Measurements from ENCODE around the gene SETDB1. TPM values are rescaled to one million over a fixed set of nuclear protein-coding genes. Genes with fewer than 3 reads are reported as not detected.

The SETDB1 gene
- total and polyA plus RNA-seq, 2 experiments from 2014 or later: 9.7 to 21.4 TPM

GRCh38 chr1:151013518-151013917, 87.4 kb downstream of the SETDB1 start:
- WGBS, 2 experiments (ENCODE audit: low coverage in 1 of 2, low lambda C conversion rate in 2 of 2, missing lambda C conversion rate in 2 of 2): 96% methylated on average over 2 of the region's 2 CpGs
- no peak for DNase-seq
- H3K79me2 ChIP-seq (ENCODE audit: insufficient read depth): peaks cover 49% of the 10 kb centered on the region
- no peak for TF ChIP-seq EZH2 (IDR thresholded peaks at IDR 0.05; ENCODE audit: insufficient read depth, poor library complexity, severe bottlenecking)
- TF ChIP-seq EZH2phosphoT487 (IDR thresholded peaks at IDR 0.05; ENCODE audit: insufficient read depth, low read depth): no peak
- no peak overlapping the region for H2AFZ ChIP-seq
- peaks cover 16% of the 10 kb centered on the region for H3F3A ChIP-seq (ENCODE audit: insufficient read depth)
- no peaks in the 10 kb centered on the region for H4K20me1 ChIP-seq (ENCODE audit: insufficient read depth)
- no peak overlapping the region for H3K4me2 ChIP-seq (ENCODE audit: unreplicated experiment)
- H3K9me3 ChIP-seq (ENCODE audit: low read depth): no peaks in the 10 kb centered on the region
- H3K9me2 ChIP-seq (ENCODE audit: insufficient read depth): no peaks in the 10 kb centered on the region
- H3K27me3 ChIP-seq (replicated peaks; ENCODE audit: insufficient read depth): no peaks in the 10 kb centered on the region
- H3K4me1 ChIP-seq (ENCODE audit: insufficient read depth): peaks cover 16% of the 10 kb centered on the region
- H3K4me3 ChIP-seq: no peak overlapping the region
- peaks cover 7% of the 10 kb centered on the region; the same call in 1 of the 2 replicates for H3K36me3 ChIP-seq (ENCODE audit: low read depth)
- in situ Hi-C loops (cut with MboI): no loop called here
- 0 out of 2 replicates have a peak overlapping the region, but pooled peaks have one; percentile 24 for H3K27ac ChIP-seq
- no peak overlapping the region for H3K9ac ChIP-seq

Other genes with a start within 250 kb of the SETDB1 start
- 8.6 and 8.8 TPM in 2 replicates for gene GOLPH3L, start 229.2 kb upstream of the SETDB1 start, total RNA-seq (2014; rRNA removed; shearing (Covaris generic))
- gene GOLPH3L, start 229.2 kb upstream of the SETDB1 start, polyA plus RNA-seq (2016; fragmentation: Nextera tagmentation; extraction: Ambion mirVana): 23.2 and 23.9 TPM in 2 replicates
- not detected in 2 replicates for gene HORMAD1, start 205.5 kb upstream of the SETDB1 start, total RNA-seq (2014; rRNA removed; shearing (Covaris generic))
- gene HORMAD1, start 205.5 kb upstream of the SETDB1 start, polyA plus RNA-seq (2016; fragmentation: Nextera tagmentation; extraction: Ambion mirVana): not detected in 2 replicates
- gene CTSS, start 160.6 kb upstream of the SETDB1 start, total RNA-seq (2014; rRNA removed; shearing (Covaris generic)): 0.38 and 2.5 TPM in 2 replicates
- gene CTSS, start 160.6 kb upstream of the SETDB1 start, polyA plus RNA-seq (2016; fragmentation: Nextera tagmentation; extraction: Ambion mirVana): 0.23 and 1.0 TPM in 2 replicates
- 90.9 and 101 TPM in 2 replicates for gene CTSK, start 118.1 kb upstream of the SETDB1 start, total RNA-seq (2014; rRNA removed; shearing (Covaris generic))
- gene CTSK, start 118.1 kb upstream of the SETDB1 start, polyA plus RNA-seq (2016; fragmentation: Nextera tagmentation; extraction: Ambion mirVana): 81.4 and 92.1 TPM in 2 replicates
- 31.0 and 34.7 TPM in 2 replicates for gene ARNT, start 49.8 kb upstream of the SETDB1 start, total RNA-seq (2014; rRNA removed; shearing (Covaris generic))
- gene ARNT, start 49.8 kb upstream of the SETDB1 start, polyA plus RNA-seq (2016; fragmentation: Nextera tagmentation; extraction: Ambion mirVana): 30.9 and 32.8 TPM in 2 replicates
- not detected in 2 replicates for gene CTXND2, start 39.2 kb upstream of the SETDB1 start, total RNA-seq (2014; rRNA removed; shearing (Covaris generic))
- gene CTXND2, start 39.2 kb upstream of the SETDB1 start, polyA plus RNA-seq (2016; fragmentation: Nextera tagmentation; extraction: Ambion mirVana): not detected in 2 replicates
- 124 and 148 TPM in 2 replicates for gene CERS2, start 48.5 kb downstream of the SETDB1 start, total RNA-seq (2014; rRNA removed; shearing (Covaris generic))
- 201 and 202 TPM in 2 replicates for gene CERS2, start 48.5 kb downstream of the SETDB1 start, polyA plus RNA-seq (2016; fragmentation: Nextera tagmentation; extraction: Ambion mirVana)
- gene ANXA9, start 55.9 kb downstream of the SETDB1 start, total RNA-seq (2014; rRNA removed; shearing (Covaris generic)): not detected in 2 replicates
- gene ANXA9, start 55.9 kb downstream of the SETDB1 start, polyA plus RNA-seq (2016; fragmentation: Nextera tagmentation; extraction: Ambion mirVana): 0.16 and 0.26 TPM in 2 replicates
- gene MINDY1, start 80.5 kb downstream of the SETDB1 start, total RNA-seq (2014; rRNA removed; shearing (Covaris generic)): 7.7 and 9.1 TPM in 2 replicates
- gene MINDY1, start 80.5 kb downstream of the SETDB1 start, polyA plus RNA-seq (2016; fragmentation: Nextera tagmentation; extraction: Ambion mirVana): 4.6 and 6.1 TPM in 2 replicates
- gene PRUNE1, start 82.1 kb downstream of the SETDB1 start, total RNA-seq (2014; rRNA removed; shearing (Covaris generic)): 7.2 and 10.5 TPM in 2 replicates
- gene PRUNE1, start 82.1 kb downstream of the SETDB1 start, polyA plus RNA-seq (2016; fragmentation: Nextera tagmentation; extraction: Ambion mirVana): 9.0 and 10.8 TPM in 2 replicates
- gene BNIPL, start 110.2 kb downstream of the SETDB1 start, total RNA-seq (2014; rRNA removed; shearing (Covaris generic)): not detected in 2 replicates
- 0.09 TPM in 1 of 2 replicates, not detected in the other for gene BNIPL, start 110.2 kb downstream of the SETDB1 start, polyA plus RNA-seq (2016; fragmentation: Nextera tagmentation; extraction: Ambion mirVana)
- gene C1orf56, start 121.4 kb downstream of the SETDB1 start, total RNA-seq (2014; rRNA removed; shearing (Covaris generic)): 1.0 and 2.8 TPM in 2 replicates
- gene C1orf56, start 121.4 kb downstream of the SETDB1 start, polyA plus RNA-seq (2016; fragmentation: Nextera tagmentation; extraction: Ambion mirVana): 15.8 and 17.7 TPM in 2 replicates
- gene CDC42SE1, start 133.3 kb downstream of the SETDB1 start, total RNA-seq (2014; rRNA removed; shearing (Covaris generic)): 52.2 and 63.2 TPM in 2 replicates
- 17.3 and 18.2 TPM in 2 replicates for gene CDC42SE1, start 133.3 kb downstream of the SETDB1 start, polyA plus RNA-seq (2016; fragmentation: Nextera tagmentation; extraction: Ambion mirVana)
- gene MLLT11, start 134.0 kb downstream of the SETDB1 start, total RNA-seq (2014; rRNA removed; shearing (Covaris generic)): 1.9 and 3.7 TPM in 2 replicates
- 7.3 and 7.7 TPM in 2 replicates for gene MLLT11, start 134.0 kb downstream of the SETDB1 start, polyA plus RNA-seq (2016; fragmentation: Nextera tagmentation; extraction: Ambion mirVana)
- 14.7 and 14.9 TPM in 2 replicates for gene GABPB2, start 144.4 kb downstream of the SETDB1 start, total RNA-seq (2014; rRNA removed; shearing (Covaris generic))
- gene GABPB2, start 144.4 kb downstream of the SETDB1 start, polyA plus RNA-seq (2016; fragmentation: Nextera tagmentation; extraction: Ambion mirVana): 7.4 and 8.4 TPM in 2 replicates
- 1.4 and 3.8 TPM in 2 replicates for gene SEMA6C, start 220.3 kb downstream of the SETDB1 start, total RNA-seq (2014; rRNA removed; shearing (Covaris generic))
- 0.58 and 1.1 TPM in 2 replicates for gene SEMA6C, start 220.3 kb downstream of the SETDB1 start, polyA plus RNA-seq (2016; fragmentation: Nextera tagmentation; extraction: Ambion mirVana)
- gene TNFAIP8L2, start 230.3 kb downstream of the SETDB1 start, total RNA-seq (2014; rRNA removed; shearing (Covaris generic)): not detected in 2 replicates
- gene TNFAIP8L2, start 230.3 kb downstream of the SETDB1 start, polyA plus RNA-seq (2016; fragmentation: Nextera tagmentation; extraction: Ambion mirVana): not detected in 2 replicates
- 7.1 and 11.5 TPM in 2 replicates for gene LYSMD1, start 239.5 kb downstream of the SETDB1 start, total RNA-seq (2014; rRNA removed; shearing (Covaris generic))
- gene LYSMD1, start 239.5 kb downstream of the SETDB1 start, polyA plus RNA-seq (2016; fragmentation: Nextera tagmentation; extraction: Ambion mirVana): 3.4 and 4.4 TPM in 2 replicates
- gene SCNM1, start 239.8 kb downstream of the SETDB1 start, total RNA-seq (2014; rRNA removed; shearing (Covaris generic)): 27.7 and 35.2 TPM in 2 replicates
- gene SCNM1, start 239.8 kb downstream of the SETDB1 start, polyA plus RNA-seq (2016; fragmentation: Nextera tagmentation; extraction: Ambion mirVana): 73.3 and 77.4 TPM in 2 replicates
- gene TMOD4, start 249.6 kb downstream of the SETDB1 start, total RNA-seq (2014; rRNA removed; shearing (Covaris generic)): not detected in 2 replicates
- gene TMOD4, start 249.6 kb downstream of the SETDB1 start, polyA plus RNA-seq (2016; fragmentation: Nextera tagmentation; extraction: Ambion mirVana): 0.24 TPM in 1 of 2 replicates, not detected in the other

Measured in GM23248 (cell line).